Activated naive CD4-positive, alpha-beta T cell treated with anti-CD3 and anti-CD28 coated beads, Interleukin-2, amount 50 U/mL, for 16 hours (primary cell): ENCODE results near the gene GOLGA6A.
"Not testable (repeated sequence)": the region's sequence is repeated elsewhere in the genome, so short reads cannot be mapped to it uniquely, and the experiment has no call there.

Experiments
- DNase-seq: peaks from one replicate; pipeline ENCODE4 v3.0.0-alpha.2; 2020

GOLGA6A gene, protein sequence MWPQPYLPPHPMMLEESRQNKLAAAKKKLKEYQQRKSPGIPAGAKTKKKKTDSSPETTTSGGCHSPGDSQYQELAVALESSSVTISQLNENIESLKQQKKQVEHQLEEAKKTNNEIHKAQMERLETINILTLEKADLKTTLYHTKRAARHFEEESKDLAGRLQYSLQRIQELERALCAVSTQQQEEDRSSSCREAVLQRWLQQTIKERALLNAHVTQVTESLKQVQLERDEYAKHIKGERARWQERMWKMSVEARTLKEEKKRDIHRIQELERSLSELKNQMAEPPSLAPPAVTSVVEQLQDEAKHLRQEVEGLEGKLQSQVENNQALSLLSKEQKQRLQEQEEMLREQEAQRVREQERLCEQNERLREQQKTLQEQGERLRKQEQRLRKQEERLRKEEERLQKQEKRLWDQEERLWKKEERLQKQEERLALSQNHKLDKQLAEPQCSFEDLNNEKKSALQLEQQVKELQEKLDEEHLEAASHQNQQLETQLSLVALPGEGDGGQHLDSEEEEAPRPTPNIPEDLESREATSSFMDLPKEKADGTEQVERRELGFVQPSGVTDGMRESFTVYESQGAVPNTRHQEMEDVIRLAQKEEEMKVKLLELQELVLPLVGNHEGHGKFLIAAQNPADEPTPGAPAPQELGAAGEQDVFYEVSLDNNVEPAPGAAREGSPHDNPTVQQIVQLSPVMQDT

GRCh38 chr15:74082450-74082849 is at the start of gene GOLGA6A:
GOLGA6A (minus strand) TSS chr15:74082550; CDS start chr15:74082509, 41 bp downstream.
- DNase-seq, result not testable (repeated sequence)

DNA sequence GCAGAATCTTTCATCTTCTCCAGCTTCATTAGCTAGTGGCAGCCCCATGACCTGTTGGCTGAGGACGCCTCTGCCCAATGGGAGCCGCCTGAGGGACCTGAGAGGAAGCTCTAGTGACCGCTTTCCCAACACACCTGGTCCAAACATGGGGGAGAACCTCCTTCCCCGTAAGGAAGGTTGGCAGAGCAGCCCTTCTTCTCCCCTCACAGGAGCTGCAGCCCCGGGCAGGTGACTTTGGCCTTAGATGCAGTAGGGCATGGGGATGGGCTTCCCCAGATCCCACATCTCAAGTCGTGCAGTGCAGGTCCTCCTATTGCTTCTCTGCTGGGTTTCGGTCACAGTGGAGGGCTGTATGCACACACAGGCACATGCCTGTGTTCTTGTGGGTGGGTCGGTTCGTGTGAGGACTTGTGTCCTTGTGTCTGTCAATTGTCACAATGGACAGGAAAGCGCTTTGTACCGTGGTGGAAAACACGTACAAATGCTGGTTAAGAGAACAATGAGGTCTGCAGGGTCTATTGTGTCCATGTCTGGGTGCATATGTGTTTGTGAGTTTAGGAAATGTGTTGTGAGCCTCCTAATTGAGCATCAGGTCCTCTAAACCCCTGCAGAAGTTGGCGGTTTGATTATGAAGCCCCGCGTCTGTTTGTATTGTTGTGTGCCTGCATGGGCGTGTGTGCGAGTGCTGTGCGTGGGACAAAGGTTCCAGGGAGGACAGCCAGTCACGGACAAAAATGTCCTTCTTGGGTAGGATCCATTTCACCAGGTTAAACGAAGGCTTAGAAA is 49.5 kb upstream of the GOLGA6A start:
- DNase-seq, result no peak

- no peak for DNase-seq
Observed at GRCh38 chr15:74130849-74131627, 48.7 kb upstream of the GOLGA6A start.

DNA sequence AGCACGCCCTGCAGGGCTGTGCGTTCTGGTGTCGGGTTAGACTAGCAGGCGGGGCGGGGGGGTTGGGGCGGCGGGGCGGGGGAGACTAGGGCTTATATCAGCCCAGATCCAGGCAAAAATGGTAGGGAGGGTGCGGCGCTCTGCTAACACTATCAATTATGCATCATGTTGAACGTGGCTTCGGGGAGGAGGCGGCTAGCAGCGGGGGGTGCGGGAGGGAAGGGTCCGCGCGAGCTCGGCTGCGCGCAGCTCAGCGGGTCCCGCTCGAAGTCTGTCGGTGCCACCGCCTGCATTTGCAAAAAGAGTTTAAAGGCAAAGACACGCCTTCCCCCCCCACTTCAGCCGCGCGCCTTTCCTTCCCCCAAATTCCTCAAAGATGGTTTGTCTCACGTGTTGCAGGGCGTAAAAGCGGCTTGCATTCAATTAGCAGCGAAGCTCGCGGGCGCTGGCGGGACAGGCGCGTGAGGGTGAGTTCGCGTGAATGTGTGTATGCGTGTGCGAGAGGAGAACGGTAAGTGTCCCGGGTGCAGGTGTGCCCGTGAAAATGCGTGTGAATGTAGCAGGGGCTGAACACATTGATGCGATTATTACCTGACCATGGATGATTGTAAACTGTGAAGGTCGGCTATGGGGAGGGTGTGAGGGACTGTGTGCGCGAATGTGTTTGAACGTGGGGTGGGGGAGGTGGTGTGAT is 48.0 kb upstream of the GOLGA6A start, which contains the start of gene ISLR2:
Gene ISLR2 (plus strand): TSS at position 432 of the 694 bp plus-strand sequence. CDS start 2,169 bp downstream, outside the sequence.
- DNase-seq, result no peak

- DNase-seq, result no peak
Observed at GRCh38 chr15:74129586-74130154, 47.3 kb upstream of the GOLGA6A start.

GRCh38 chr15:74128785-74129585 is 46.6 kb upstream of the GOLGA6A start:
- no peak for DNase-seq

- no peak for DNase-seq
Observed at GRCh38 chr15:74127954-74128784, 45.8 kb upstream of the GOLGA6A start.

- peak; percentile 87 for DNase-seq
Observed at GRCh38 chr15:74127255-74127953, 45.1 kb upstream of the GOLGA6A start.

DNA sequence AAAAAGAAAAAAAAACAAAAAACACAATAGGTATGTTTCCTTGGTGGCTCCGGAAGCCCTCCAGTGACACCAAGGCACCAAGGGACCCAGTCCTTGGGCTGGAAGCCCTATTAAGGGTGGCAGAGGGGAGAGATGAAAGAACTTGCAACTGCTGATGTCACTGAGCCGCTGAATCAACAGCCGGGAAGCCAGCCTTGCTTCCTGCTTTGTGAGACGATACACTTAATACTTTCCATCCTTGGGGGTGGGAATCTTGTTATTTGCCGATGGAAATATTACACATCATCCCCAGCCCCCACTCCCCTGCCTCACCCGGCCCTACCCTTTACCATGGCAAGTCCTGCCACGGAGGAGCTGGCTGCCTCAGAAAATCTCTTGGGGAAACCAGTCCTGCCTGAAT is 42.4 kb upstream of the GOLGA6A start:
- DNase-seq, result no peak

DNA sequence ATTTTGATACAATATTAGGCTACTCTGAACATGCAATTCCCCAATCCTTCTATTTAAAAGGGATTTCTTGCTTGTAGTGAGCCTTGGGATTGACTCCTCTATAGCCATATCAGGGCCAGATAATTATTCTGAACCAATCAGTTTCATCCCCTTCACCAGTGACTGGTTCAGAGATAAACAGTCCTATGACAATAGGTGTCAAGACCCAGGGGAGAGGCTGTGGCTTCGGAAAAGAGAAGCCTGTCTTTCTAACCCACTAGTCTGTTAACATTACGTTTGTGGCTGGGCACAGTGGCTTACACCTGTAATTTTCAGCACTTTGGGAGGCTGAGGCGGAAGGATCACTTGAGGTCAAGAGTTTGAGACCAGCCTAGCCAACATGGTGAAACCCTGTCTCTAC is 41.8 kb upstream of the GOLGA6A start:
- no peak for DNase-seq

- no peak for DNase-seq
Observed at GRCh38 chr15:74123658-74124057, 41.3 kb upstream of the GOLGA6A start.

GRCh38 chr15:74123131-74123429 is 40.7 kb upstream of the GOLGA6A start:
- DNase-seq, result no peak

DNA sequence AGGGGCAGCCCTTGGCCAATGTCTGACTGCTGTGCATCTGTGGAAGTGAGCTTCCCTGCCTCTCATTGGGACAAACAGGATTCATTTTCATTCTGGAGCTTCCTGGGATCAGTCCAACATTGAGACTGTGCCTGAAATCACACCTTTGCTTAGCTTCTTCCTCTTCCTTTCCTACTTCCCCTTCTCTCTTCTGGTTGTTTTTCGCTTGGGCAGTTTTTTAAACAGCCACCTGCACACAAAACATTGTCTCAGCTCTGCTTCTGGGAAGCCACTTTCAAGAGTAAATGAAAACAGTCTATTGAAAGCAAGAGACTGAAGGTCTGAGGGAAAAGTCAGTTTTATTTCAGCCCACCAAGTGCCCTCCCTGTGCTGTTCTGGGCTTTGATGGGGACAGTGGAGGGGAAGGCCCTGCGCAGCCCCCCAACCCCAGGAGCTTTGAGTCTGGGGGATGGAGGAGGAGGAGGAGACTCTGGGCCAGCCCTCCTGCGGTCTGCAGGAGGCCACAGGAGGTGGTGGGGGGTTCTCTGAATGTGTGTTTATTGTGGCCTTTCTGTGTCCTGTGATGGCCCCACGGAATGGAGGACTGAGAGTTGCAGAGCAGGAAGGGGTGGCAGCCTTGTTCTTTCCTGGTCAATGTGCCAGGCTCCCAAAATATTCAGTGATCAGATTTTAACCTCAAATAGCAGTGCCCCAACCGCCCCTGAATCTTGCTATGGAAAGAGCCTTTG is 40.2 kb upstream of the GOLGA6A start:
- DNase-seq, result no peak

- DNase-seq, result no peak
Observed at GRCh38 chr15:74121858-74122257, 39.5 kb upstream of the GOLGA6A start.

DNA sequence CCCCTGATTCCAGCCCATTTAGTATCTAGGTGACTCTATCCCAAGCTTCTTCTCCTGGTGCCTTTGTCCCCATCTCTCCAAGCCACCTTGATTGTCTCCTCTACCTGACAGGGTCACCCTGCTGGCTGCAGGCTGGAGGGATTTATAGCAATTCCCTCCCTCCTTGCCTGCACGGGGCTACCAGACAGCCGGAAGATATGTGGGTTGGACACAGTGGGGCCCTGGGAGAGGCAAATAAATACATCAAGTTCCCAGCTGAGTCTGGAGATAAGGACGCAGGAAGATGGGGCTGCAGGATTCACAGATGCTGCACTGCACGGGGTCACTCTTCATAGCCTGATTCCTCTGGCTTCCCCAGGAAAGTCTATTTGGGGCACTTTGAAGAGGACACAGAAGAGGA is 38.7 kb upstream of the GOLGA6A start:
- no peak for DNase-seq

DNA sequence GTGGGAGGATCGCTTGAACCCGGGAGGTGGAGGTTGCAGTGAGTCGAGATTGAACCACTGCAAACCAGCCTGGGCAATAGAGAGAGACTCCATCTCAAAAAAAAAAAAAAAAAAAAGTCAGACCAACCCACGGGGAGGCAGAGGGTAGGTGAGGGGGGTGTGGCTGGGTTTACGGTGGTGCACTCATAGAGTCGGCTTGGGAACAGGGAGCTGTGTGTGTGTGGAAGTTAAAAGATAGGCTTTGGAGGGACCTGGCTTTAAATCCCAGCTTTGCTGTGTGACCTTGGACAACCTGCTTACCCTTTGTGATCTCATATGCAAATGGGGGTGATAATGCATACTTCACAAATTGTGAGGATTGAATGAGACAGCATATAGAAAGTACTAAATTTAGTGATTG is 38.1 kb upstream of the GOLGA6A start:
- no peak for DNase-seq

- DNase-seq, result no peak
Observed at GRCh38 chr15:74109713-74110112, 27.4 kb upstream of the GOLGA6A start.

DNA sequence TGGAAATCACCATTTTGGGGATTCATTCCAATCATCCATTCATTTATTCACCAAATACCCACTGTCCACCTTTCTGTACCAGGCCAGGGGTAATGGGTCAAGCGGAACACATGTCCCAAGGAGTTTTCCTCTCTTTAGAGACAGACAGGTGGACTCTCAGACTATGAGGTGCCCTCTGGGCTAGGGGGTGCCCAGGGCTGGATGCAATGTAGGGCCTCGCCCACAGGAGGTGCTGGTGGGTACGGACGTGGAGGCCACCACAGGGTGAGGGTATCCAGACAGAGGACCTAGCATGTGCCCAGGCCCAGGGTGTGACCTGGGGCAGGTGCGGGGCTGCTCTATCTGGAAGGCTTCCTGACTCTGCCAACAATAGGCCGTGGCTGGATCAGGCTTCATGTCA is 26.3 kb upstream of the GOLGA6A start:
- not testable (repeated sequence) for DNase-seq

DNA sequence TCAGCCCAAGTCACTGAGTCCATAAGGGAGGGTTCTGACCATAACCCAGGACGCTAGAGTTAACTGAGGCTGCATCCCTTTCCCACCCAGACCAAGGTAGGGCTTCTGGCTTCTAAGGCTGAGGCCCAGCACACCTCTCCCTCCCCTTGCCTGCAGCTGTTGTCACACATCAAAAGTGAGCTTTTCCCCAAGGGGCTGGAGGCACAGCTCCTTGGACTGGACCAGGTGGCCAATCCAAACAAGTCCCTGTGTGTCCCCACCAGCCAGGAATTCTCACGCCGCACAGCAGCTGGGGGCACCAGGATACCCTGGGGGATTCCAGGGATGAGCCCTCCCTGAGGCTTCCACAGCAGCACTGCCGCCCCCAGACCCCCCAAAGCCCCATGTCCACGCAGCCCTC is 25.8 kb upstream of the GOLGA6A start:
- no peak for DNase-seq
